NB4 (cell line): ENCODE measurements around the gene TOX3.

Source experiments
- MAX ChIP-seq: IDR thresholded peaks from 2 replicates; pipeline ENCODE4 v1.6.1; 2011; ENCODE audit warnings: low read depth, low read length
- POLR2A ChIP-seq: IDR thresholded peaks from 2 replicates; pipeline ENCODE4 v1.6.1; 2011; ENCODE audit warnings: mild to moderate bottlenecking; ENCODE audit not compliant: insufficient read length; ENCODE audit errors: extremely low read depth
- TF ChIP-seq, protein P1 (sequence below): IDR thresholded peaks from one replicate; pipeline ENCODE4 v1.5.1; 2012; ENCODE audit warnings: low read depth, low read length

DNA sequence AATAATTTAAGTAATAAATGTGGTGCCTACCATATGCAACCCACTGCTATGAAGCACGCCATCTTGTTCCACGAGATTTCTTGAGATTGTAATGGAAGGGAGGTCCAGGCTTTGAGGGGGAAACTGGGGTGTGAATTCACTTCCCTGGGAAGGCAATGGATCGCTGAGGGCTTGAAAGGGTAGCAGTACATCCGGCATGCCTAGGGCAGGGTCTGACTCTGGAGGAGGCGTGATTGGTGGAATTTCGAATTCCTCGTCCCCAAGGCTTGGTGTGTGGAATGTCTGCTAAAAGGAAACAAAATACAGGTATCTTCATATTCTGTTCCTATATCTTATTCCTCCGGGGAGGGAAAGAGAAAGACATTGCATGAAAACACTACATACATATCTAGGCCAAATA lies 83.0 kb downstream of the TOX3 start:
- TF ChIP-seq, protein P1, sequence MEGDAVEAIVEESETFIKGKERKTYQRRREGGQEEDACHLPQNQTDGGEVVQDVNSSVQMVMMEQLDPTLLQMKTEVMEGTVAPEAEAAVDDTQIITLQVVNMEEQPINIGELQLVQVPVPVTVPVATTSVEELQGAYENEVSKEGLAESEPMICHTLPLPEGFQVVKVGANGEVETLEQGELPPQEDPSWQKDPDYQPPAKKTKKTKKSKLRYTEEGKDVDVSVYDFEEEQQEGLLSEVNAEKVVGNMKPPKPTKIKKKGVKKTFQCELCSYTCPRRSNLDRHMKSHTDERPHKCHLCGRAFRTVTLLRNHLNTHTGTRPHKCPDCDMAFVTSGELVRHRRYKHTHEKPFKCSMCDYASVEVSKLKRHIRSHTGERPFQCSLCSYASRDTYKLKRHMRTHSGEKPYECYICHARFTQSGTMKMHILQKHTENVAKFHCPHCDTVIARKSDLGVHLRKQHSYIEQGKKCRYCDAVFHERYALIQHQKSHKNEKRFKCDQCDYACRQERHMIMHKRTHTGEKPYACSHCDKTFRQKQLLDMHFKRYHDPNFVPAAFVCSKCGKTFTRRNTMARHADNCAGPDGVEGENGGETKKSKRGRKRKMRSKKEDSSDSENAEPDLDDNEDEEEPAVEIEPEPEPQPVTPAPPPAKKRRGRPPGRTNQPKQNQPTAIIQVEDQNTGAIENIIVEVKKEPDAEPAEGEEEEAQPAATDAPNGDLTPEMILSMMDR, result no peak
- no peak for TF ChIP-seq MAX
- no peak for TF ChIP-seq POLR2A
